Suprapubic skin (tissue), 3 donors: Measurements from ENCODE around the gene MON1A.

Source experiments
- POLR2A ChIP-seq, 2 donors: fragments of 450-650 bp; IDR thresholded peaks; one replicate each; pipeline ENCODE4 v1.6.1; 2017; ENCODE audit warnings: antibody characterized with exemption in 2 of 2, mild to moderate bottlenecking in 2 of 2, moderate library complexity in 2 of 2
- TF ChIP-seq, protein P1 (sequence below), 2 donors: fragments of 200-600 bp in 1 of 2; fragments of 450-650 bp in 1 of 2; sonication (generic) in 1 of 2; IDR thresholded peaks; one replicate each; pipeline ENCODE4 v1.5.1; 2016 to 2019; ENCODE audit warnings: antibody characterized with exemption in 2 of 2, mild to moderate bottlenecking in 1 of 2, moderate library complexity in 1 of 2

DNA sequence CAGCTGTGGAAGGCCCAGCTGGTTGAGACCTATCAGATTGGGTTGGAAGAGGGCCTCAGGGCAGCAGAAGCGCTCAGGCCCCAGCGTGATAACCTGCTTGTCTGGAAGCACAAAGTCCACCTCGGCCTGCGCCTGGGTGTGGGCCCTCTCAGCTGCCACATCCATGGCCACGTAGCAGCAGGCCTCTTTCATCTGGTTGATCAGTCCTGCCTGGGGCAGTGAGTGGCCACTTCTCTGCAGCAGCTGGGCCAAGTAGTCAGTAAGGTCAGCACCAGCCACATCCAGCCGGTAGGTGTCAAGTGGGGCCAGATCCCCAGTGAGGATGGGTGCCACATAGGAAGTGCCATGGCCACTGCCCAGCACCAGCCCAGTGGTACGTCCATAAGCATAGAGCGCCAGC, 56.0 kb downstream of the MON1A start:
- TF ChIP-seq, protein P1, sequence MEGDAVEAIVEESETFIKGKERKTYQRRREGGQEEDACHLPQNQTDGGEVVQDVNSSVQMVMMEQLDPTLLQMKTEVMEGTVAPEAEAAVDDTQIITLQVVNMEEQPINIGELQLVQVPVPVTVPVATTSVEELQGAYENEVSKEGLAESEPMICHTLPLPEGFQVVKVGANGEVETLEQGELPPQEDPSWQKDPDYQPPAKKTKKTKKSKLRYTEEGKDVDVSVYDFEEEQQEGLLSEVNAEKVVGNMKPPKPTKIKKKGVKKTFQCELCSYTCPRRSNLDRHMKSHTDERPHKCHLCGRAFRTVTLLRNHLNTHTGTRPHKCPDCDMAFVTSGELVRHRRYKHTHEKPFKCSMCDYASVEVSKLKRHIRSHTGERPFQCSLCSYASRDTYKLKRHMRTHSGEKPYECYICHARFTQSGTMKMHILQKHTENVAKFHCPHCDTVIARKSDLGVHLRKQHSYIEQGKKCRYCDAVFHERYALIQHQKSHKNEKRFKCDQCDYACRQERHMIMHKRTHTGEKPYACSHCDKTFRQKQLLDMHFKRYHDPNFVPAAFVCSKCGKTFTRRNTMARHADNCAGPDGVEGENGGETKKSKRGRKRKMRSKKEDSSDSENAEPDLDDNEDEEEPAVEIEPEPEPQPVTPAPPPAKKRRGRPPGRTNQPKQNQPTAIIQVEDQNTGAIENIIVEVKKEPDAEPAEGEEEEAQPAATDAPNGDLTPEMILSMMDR (IDR thresholded peaks at IDR 0.05): no peak
- no peak for TF ChIP-seq POLR2A (IDR thresholded peaks at IDR 0.05)
